ENCODE measurements around the gene GRID2IP. TPM values are rescaled to one million over a fixed set of nuclear protein-coding genes. Genes with fewer than 3 reads are reported as not detected.

GRID2IP gene
- total and polyA plus RNA-seq, 2 donors (not counting 1 experiment from before 2014, with no cell fraction given) = 0.72 to 1.7 TPM

- H3K79me2 ChIP-seq (ENCODE audit: control insufficient read depth, insufficient read depth, low read length) = no peaks in the 10 kb centered on the region
- no peaks in the 10 kb centered on the region for H3K27me3 Mint-ChIP-seq
- H3K9me3 ChIP-seq (ENCODE audit: control extremely low read depth in 1 of 3, control insufficient read depth in 2 of 3, insufficient read depth in 1 of 3, low read length in 2 of 3) = no peaks in the 10 kb centered on the region
- no peak overlapping the region for H3K9ac ChIP-seq (ENCODE audit: low read length)
- H3K9me3 Mint-ChIP-seq (ENCODE audit: insufficient read depth) = no peaks in the 10 kb centered on the region
- H2AFZ ChIP-seq (ENCODE audit: insufficient read depth, low read depth, low read length, poor library complexity, severe bottlenecking) = no peak overlapping the region
- H3K4me3 Mint-ChIP-seq = no peak overlapping the region
- WGBS (ENCODE audit: insufficient coverage) = 71% methylated on average over 1 of the region's 1 CpG
- no peak for DNase-seq
- H3K27ac ChIP-seq (ENCODE audit: low read length in 2 of 2) = no peak overlapping the region
- ChIA-PET CTCF (no interaction called here), POLR2A (no interaction called here)
- no peaks in the 10 kb centered on the region for H3K27me3 ChIP-seq (replicated peaks in 1 of 4; ENCODE audit: control extremely low read depth in 1 of 4, control insufficient read depth in 3 of 4, insufficient read depth in 4 of 4, low read length in 3 of 4)
- H3K4me3 ChIP-seq (ENCODE audit: control extremely low read depth in 1 of 5, extremely low read depth in 1 of 5, insufficient read depth in 1 of 5, low read depth in 2 of 5, low read length in 4 of 5) = no peak overlapping the region
- intact Hi-C loops (cut with micrococcal nuclease) = no loop called here
- TF ChIP-seq CTCF (IDR thresholded peaks at IDR 0.05) (no peak), EZH2 (IDR thresholded peaks at IDR 0.05; ENCODE audit: borderline replicate concordance, insufficient read depth, low read depth, low read length, poor library complexity, severe bottlenecking) (no peak)
- H3K4me1 Mint-ChIP-seq = peaks cover 5% of the 10 kb centered on the region
- no peaks in the 10 kb centered on the region for H3K36me3 ChIP-seq (replicated peaks in 1 of 2; ENCODE audit: control extremely low read depth in 1 of 2, control insufficient read depth in 1 of 2, extremely low read depth in 1 of 2, insufficient read depth in 2 of 2, low read length in 1 of 2)
- H3K27ac Mint-ChIP-seq = no peak overlapping the region
- ATAC-seq (ENCODE audit: low read depth) = no peak
- peaks cover 7 to 13% of the 10 kb centered on the region in 2 donors for H3K4me1 ChIP-seq (ENCODE audit: control insufficient read depth in 2 of 2, insufficient read depth in 2 of 2, low read length in 2 of 2)
- H3K4me2 ChIP-seq (replicated peaks; ENCODE audit: low read depth, low read length, poor library complexity, severe bottlenecking) = no peak overlapping the region
- H4K20me1 ChIP-seq (ENCODE audit: control insufficient read depth, insufficient read depth, low read length, poor library complexity, severe bottlenecking) = no peaks in the 10 kb centered on the region
Observed at GRCh38 chr7:6500691-6501090, 50.6 kb downstream of the GRID2IP start.

GRCh38 chr7:6497994-6498393, 53.3 kb downstream of the GRID2IP start:
- POLR2A ChIA-PET = no interaction called here
- Mint-ChIP-seq H3K4me3 (no peak overlapping the region), H3K4me1 (no peaks in the 10 kb centered on the region), H3K27me3 (no peaks in the 10 kb centered on the region), H3K27ac (no peak overlapping the region), H3K9me3 (ENCODE audit: insufficient read depth) (no peaks in the 10 kb centered on the region)
- Histone ChIP-seq H3K27me3 (replicated peaks in 1 of 4; ENCODE audit: control extremely low read depth in 1 of 4, control insufficient read depth in 3 of 4, insufficient read depth in 4 of 4, low read length in 3 of 4) (no peaks in the 10 kb centered on the region), H3K36me3 (replicated peaks in 1 of 2; ENCODE audit: control extremely low read depth in 1 of 2, control insufficient read depth in 1 of 2, extremely low read depth in 1 of 2, insufficient read depth in 2 of 2, low read length in 1 of 2) (no peaks in the 10 kb centered on the region), H3K27ac (ENCODE audit: low read length in 2 of 2) (no peak overlapping the region), H3K4me1 (ENCODE audit: control insufficient read depth in 2 of 2, insufficient read depth in 2 of 2, low read length in 2 of 2) (peaks cover 0 to 2% of the 10 kb centered on the region in 2 donors), H3K79me2 (ENCODE audit: control insufficient read depth, insufficient read depth, low read length) (no peaks in the 10 kb centered on the region), H3K4me3 (ENCODE audit: control extremely low read depth in 1 of 5, extremely low read depth in 1 of 5, insufficient read depth in 1 of 5, low read depth in 2 of 5, low read length in 4 of 5) (no peak overlapping the region), H2AFZ (ENCODE audit: insufficient read depth, low read depth, low read length, poor library complexity, severe bottlenecking) (no peak overlapping the region), H3K4me2 (replicated peaks; ENCODE audit: low read depth, low read length, poor library complexity, severe bottlenecking) (no peak overlapping the region), H3K9ac (ENCODE audit: low read length) (no peak overlapping the region), H3K9me3 (ENCODE audit: control extremely low read depth in 1 of 3, control insufficient read depth in 2 of 3, insufficient read depth in 1 of 3, low read length in 2 of 3) (no peaks in the 10 kb centered on the region), H4K20me1 (ENCODE audit: control insufficient read depth, insufficient read depth, low read length, poor library complexity, severe bottlenecking) (no peaks in the 10 kb centered on the region)
- TF ChIP-seq EZH2 (IDR thresholded peaks at IDR 0.05; ENCODE audit: borderline replicate concordance, insufficient read depth, low read depth, low read length, poor library complexity, severe bottlenecking) = no peak
- TF ChIP-seq CTCF (IDR thresholded peaks at IDR 0.05) = no peak
- CTCF ChIA-PET = no interaction called here
- DNase-seq (no peak), ATAC-seq (ENCODE audit: low read depth) (no peak)
- 89% methylated on average over 14 of the region's 14 CpGs for WGBS (ENCODE audit: insufficient coverage)
- intact Hi-C loops (cut with micrococcal nuclease) = no loop called here

Measured in B cell (primary cell).